ENCODE measurements around the gene SLCO4A1.
"Not testable (repeated sequence)": the region's sequence is repeated elsewhere in the genome, so short reads cannot be mapped to it uniquely, and the experiment has no call there.

SLCO4A1 gene

DNA sequence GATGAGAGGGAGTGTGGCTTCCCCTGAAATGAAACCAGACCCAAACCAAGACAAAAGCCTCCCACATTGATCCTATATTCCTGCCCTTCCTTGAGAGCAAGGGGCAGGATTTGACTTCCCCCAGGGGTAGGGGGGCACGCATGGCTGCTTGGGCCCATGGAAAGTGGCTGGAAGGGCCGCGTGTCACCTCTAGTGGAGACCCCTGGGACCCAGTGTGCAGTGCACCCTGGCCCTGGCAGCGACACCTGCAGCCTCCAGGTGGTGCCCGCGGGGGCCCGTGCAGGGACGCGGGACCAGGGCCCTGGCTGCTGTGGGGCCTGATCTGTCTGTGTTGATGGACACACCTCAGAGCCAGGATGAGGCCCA is 18.0 kb upstream of the SLCO4A1 start:
- TF ChIP-seq, protein P1, sequence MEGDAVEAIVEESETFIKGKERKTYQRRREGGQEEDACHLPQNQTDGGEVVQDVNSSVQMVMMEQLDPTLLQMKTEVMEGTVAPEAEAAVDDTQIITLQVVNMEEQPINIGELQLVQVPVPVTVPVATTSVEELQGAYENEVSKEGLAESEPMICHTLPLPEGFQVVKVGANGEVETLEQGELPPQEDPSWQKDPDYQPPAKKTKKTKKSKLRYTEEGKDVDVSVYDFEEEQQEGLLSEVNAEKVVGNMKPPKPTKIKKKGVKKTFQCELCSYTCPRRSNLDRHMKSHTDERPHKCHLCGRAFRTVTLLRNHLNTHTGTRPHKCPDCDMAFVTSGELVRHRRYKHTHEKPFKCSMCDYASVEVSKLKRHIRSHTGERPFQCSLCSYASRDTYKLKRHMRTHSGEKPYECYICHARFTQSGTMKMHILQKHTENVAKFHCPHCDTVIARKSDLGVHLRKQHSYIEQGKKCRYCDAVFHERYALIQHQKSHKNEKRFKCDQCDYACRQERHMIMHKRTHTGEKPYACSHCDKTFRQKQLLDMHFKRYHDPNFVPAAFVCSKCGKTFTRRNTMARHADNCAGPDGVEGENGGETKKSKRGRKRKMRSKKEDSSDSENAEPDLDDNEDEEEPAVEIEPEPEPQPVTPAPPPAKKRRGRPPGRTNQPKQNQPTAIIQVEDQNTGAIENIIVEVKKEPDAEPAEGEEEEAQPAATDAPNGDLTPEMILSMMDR (conservative IDR thresholded peaks at IDR 0.05; ENCODE audit: low read depth, low read length) = no peak
- DNase-seq (ENCODE audit: low read depth) = no peak
- H3K4me3 ChIP-seq (ENCODE audit: low read length) = no peak overlapping the region

GRCh38 chr20:62624719-62625453 is 17.4 kb upstream of the SLCO4A1 start:
- no peak for DNase-seq (ENCODE audit: low read depth)

GRCh38 chr20:62625516-62625915 is 16.8 kb upstream of the SLCO4A1 start:
- TF ChIP-seq, protein P1 (conservative IDR thresholded peaks at IDR 0.05; ENCODE audit: low read depth, low read length) = no peak
- no peak overlapping the region for H3K4me3 ChIP-seq (ENCODE audit: low read length)
- no peak for DNase-seq (ENCODE audit: low read depth)

More at GRCh38 chr20:62624719-62625453, 17.4 kb upstream of the SLCO4A1 start:
- TF ChIP-seq, protein P1 (conservative IDR thresholded peaks at IDR 0.05; ENCODE audit: low read depth, low read length) = no peak
- H3K4me3 ChIP-seq (ENCODE audit: low read length) = no peak overlapping the region

GRCh38 chr20:62625921-62626547 is 16.3 kb upstream of the SLCO4A1 start:
- DNase-seq (ENCODE audit: low read depth) = no peak
- H3K4me3 ChIP-seq (ENCODE audit: low read length) = no peak overlapping the region
- TF ChIP-seq, protein P1 (conservative IDR thresholded peaks at IDR 0.05; ENCODE audit: low read depth, low read length) = no peak

GRCh38 chr20:62627425-62627824 is 14.9 kb upstream of the SLCO4A1 start:
- not testable (repeated sequence) for DNase-seq (ENCODE audit: low read depth); H3K4me3 ChIP-seq (ENCODE audit: low read length)

DNA sequence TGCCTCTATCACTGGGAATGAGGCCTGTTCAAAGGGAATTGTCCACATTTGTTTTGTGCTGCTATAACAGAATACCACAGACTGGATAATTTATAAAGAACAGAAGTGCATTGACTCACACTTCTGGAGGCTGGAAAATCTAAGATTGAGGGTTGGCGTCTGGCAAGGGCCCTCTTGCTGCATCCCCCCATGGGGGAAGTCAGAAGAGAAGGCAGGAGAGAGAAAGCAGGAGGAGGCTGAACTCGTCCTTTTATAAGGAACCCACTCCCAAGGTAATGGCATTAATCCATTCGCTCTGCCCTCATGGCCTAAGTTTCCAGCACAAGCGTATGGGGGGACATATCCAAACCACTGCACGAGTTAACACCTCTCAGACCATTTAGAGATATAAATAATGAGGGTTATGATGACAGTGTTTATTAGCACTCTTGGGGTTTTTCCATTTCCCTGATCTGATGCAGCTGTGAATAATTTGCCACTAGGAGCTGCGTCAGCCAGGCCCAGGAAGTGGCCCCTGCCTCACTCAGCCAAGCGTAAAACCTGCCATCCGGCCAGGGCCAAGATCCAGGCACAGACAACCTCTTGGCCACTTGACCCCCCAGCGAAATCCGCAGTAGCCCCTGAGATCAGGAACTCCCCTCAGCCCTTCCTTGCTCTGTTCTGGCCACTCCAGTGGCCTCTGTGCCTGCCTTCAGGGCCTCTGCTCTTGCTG is 14.2 kb upstream of the SLCO4A1 start:
- DNase-seq (ENCODE audit: low read depth) = no peak
- TF ChIP-seq, protein P1 (conservative IDR thresholded peaks at IDR 0.05; ENCODE audit: low read depth, low read length) = no peak
- no peak overlapping the region for H3K4me3 ChIP-seq (ENCODE audit: low read length)

GRCh38 chr20:62628691-62629090 is 13.6 kb upstream of the SLCO4A1 start:
- DNase-seq (ENCODE audit: low read depth) = no peak
- TF ChIP-seq, protein P1 (conservative IDR thresholded peaks at IDR 0.05; ENCODE audit: low read depth, low read length) = no peak
- no peak overlapping the region for H3K4me3 ChIP-seq (ENCODE audit: low read length)
